Activated gamma-delta T cell treated with anti-CD3 and anti-CD28 coated beads, Interleukin-2, amount 50 U/mL, for 16 hours (primary cell): ENCODE data around the gene PCBP3.
"Not testable (repeated sequence)": the region's sequence is repeated elsewhere in the genome, so short reads cannot be mapped to it uniquely, and the experiment has no call there.

Experiments used
- DNase-seq: peaks from one replicate; pipeline ENCODE4 v3.0.0-alpha.2; 2020; ENCODE audit warnings: low read depth

PCBP3 gene

DNA sequence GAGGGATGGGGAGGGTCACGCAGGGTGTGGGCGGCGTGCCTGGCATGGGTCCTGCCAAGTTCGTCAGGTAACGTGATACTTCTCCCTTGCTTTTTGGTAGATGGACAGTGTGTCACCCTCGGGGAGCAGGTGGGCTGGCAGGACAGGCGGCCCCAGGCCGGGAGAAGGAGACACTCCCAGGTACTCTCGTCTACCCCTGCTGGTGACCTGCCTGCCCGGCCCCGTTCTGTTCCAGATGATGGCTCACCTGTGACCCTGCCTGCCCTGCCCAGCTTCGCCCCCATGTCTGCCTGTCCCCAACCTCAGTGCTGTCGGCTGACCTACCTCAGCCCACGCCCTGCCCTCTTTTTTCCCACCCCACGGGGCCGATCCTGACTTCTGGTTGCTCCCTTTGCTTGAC, 144.7 kb downstream of the PCBP3 start:
- DNase-seq: no peak

DNA sequence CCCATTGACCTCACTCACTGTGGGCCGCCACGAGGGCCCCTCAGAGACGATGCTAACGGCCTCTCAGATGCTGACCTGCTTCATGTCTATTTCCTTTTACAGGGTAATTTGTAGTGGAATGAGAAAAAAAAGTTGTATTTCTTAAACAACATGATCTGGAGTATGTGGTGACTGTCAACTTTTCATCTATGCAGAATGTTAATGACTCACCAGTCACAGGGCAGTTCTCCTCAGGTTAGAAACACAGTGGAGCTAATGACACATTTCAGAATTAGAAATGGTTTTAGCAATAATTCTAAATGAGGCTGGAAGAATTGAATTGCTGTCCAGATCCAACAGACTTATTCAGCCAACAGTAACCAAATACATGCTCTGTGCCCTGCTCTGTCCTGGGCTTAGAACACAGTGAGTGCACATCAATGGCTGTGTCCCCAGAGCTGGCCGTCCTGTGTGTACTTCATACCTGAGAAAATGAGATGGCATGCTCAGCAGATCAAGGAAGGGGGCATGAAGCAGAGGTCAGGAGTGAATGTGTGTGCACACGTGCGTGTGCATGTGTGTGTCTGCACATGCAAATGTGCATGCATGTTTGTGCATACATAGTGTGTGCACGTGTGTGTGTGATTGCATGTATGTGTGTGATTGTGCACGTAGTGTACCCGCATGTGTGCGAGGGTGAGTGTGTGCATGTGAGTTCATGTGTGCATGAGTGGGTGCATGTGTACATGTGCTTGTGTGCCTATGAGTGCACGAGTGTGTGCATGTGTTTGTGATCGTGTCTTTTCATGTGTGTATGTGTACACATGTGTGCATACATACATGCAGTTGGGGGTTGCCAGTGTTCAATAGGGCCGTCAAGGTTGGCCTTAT, 145.3 kb downstream of the PCBP3 start:
- no peak for DNase-seq

DNA sequence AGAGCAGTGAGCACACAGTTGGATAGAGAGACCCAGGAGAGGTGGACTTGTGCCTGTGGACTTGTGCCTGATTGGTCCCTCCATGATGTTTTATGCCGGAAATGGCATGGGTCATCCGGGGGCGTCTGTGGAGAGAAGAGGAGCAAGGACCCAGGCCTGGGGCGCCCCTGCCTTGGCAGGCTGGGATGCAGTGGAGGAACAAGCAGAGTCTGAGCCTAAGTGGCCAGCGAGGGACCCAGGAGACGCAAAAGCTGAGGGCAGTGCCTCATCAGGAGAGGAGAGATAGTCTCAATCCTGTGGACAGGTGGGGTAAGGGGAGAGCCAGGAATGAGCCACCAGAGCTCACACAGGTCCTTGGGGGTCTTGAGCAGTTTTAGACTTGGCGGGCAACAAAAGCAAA, 146.9 kb downstream of the PCBP3 start:
- DNase-seq: no peak

DNA sequence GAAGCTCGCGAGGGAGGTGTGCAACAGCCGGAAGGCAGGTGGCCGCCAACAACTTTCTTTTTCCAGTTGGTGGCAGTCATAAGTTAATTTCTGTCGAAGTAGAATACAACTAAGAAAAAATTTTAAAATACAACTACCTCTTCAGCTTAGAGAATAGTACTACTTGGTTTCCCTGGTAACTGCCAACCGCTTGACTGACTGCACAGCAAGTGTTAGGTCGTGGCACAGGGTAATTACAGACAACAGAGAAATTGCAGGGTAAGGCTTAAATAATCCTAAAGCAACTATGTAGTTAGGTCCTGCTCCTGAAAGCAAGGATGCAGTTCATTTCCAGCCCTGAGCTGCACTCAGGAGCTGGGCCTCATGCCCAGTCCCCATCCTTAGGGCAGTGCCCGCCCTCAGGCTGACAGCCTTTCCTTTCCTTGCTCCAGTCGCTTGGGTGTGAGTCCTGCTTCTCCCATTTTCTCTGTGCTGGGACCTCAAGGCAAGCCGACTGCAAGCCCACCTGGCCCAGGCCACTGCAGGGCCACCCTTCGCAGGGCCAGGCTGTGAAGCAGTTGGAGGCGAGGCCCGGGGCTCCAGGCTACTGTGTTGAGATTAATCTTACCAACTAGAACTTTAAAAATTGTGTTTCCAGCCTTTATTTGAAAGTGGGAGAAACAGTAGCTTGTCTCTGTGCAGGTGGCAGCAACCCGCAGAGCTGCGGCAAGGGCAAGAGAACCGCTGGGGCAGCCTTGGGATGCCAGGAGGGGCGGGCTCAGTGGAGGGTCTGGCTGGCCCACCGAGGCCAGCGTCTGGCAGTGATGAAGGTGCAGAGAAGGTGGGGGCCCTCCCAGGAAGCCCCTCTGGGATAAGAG, 148.3 kb downstream of the PCBP3 start:
- no peak for DNase-seq

DNA sequence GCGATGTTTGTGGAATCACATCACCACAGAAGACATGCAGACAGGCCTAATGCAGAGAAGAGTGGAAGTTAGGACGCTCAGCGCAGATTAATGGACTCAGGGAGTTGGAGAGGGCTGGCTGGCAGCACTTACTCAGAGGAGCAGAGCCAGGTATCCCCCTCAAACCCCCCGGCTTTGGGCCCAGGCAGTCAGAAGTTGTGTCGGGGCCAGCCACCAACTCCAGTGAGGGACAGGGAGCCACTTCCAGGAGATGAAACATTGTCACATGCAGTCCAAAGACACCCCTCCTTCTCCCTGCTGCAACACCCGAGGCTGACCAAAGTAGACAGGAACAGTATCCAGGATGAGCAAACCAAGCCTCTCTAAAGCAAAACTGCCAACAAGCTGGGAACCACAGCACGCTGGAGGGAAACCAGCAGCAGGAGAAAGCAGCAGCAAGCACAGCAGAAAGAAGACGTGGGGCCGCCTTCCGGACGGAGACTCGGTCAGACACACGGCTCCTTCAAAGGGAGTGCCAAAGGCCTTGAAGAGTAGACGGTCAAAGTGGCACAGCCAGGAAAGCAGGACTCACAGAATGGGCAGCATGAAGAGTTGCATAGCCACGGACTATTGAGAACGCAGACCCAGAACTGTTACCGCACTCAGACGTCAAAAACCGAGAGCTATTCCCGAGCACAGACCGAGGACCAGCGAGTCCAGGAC, 149.3 kb downstream of the PCBP3 start:
- no peak for DNase-seq

DNA sequence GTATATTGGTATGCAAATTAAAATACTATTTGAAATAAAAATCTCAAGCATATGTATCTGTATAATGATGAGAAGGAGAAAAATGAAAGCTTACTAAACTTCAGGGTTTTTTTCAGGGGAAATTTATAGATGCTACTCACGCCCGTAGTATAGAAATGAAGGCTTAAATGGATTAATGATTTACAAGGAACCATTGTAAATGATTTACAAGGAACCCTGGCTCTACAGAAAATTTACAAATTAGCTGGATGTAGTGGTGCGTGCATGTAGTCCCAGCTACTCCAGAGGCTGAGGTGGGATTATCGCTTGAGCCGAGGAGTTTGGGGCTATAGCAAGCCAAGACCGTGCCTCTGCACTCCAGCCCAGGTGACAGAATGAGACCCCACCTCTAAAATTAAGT, 150.5 kb downstream of the PCBP3 start:
- DNase-seq: no peak

DNA sequence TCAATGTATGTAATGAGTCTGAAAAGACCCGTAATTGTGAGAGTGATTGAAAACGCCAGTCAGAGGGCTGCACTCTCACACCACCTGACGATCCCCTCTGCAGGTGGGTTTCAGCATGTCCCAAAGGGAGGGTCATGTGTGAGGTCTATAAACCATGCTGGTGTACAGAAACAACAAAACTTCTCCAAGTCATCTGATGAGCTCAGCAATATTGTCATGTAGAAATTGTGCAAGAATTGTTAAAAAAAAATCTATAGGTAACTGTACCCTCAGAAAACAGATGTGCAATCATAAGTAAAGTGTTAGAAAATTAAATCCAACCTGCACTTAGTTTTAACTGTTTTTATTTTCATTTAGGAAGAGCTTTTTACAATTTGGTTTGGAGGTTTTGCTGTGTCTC, 152.5 kb downstream of the PCBP3 start:
- DNase-seq: no peak

DNA sequence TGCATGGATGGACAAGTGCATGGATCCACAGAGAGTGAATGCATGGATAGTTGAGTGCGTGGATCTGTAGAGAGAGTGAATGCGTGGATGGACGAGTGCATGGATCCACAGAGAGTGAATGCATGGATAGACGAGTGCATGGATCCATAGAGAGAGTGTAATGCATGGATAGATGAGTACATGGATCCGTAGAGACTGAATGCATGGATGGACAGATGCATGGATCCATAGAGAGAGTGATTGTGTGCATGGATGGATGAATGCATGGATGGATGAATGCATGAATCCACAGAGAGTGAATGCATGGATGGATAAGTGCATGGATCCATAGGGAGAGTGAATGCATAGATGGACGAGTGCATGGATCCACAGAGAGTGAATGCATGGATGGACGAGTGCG, 153.8 kb downstream of the PCBP3 start:
- no peak for DNase-seq

DNA sequence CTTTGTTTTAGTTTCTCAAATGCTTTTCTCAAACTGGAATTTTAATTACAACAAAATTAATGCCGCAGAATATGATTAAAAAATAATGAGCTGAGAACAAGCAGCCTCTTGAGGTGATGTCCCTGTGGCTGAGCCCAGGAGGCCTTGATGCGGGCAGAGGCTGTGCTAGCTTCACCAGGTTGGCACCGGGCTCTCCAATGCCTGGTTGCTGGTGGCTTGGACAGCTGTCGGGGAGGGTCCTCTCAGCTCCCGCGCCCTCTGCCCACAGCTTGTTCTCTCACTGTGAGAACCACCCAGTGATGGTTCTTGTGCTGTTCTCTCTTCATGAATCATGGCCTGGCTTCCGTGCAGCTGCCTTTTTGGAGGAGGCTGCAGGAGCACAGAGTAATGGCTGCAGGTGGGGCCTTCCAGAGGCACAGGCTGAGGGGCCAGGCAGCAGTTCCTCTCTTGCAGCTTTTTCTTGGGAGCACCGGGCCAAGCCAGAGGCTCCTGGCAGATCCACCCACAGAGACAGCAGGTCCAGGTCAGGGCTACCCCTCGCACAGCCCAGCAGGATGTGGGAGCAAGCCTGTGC, 156.3 kb downstream of the PCBP3 start:
- DNase-seq: no peak

DNA sequence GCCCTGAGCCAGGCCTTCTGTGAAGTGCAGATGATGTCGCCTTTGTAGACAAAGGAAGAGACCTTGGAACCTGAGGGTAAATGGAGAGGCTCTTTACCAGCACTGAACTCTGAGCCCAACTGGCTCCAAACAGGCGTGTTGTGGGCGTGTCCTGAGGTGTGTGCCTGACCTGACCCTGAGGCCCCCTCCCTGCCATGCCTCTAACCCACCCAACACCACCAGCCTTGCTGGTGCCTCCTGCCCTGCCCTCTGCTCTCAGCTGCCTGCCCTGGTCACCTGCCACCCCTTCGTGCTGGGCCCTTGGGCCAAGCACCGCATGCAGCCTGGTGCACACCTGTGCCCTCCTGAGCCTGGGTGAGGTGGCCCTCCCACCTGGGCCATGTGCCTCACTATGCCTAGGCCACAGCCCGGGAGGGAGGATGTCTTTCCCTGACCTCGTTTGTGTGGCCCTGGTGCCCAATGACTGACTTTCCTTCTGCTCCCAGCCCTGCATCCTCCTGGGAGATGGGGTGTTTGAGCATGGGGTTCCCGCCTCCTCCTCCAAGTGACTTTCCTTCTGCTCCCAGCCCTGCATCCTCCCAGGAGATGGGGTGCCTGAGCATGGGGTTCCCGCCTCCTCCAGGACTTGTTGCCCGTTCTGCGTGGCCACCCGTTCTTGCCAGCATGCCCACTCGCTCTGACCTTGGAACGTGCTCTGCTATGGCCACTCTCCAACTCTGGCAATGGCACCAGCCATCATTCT, 157.0 kb downstream of the PCBP3 start:
- DNase-seq: no peak

DNA sequence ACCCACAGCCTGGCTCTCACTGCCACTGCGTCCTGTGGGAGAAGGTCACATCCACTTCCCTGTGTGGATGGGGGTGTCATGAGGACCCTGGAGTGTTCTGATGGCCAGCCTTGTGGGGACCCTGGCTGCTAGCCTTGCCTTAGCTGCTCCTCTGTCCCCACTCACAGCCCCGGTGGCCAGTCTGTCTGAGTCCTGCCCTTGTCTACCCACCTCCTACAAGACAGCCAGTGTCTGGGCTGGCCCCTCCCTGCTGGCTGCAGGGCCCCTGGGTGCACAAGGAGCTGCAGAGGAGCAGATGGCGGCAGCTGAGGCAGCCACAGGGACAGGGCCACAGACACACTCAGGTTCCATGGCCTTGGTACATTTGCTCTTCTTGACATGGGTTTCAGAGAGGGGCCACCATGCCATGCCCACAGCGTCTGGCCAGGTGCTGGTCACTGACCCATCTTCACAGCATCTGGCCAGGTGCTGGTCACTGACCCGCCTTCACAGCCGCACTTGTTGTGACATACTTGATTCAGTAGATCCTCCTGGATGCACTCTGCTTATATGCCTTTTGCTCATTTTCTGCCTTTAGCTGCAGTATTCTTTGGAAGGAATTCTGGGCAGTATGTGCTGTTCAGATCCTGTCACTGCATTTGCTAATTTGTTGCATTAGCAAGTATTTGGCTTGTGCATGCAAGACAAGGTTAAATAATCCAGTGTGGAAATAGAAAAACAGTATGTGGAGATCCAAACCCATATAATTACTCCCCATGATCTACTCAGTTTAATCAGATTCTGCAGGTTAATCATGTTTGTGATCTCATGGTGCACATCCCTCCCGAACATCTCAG, 157.8 kb downstream of the PCBP3 start:
- DNase-seq: no peak

DNA sequence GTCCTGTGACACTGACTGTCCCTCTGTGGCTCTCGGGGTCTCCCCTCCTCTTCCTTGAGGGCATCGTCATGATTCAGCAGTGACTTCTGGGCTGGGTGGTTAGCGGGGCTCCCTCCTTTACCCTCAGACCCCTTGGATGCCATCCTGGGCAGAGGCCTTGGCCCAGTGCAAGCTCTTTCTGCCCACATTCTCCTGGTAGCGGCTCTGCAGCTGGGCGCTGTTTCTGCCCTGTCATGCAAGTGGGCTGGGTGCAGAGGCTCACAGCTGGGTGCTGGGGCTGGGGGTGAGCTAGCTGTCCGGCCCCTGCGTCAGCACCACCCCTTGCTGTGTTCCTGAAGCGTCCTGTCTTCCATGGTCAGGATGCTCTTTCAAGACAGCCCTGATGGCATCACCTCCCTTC, 158.5 kb downstream of the PCBP3 start:
- no peak for DNase-seq

DNA sequence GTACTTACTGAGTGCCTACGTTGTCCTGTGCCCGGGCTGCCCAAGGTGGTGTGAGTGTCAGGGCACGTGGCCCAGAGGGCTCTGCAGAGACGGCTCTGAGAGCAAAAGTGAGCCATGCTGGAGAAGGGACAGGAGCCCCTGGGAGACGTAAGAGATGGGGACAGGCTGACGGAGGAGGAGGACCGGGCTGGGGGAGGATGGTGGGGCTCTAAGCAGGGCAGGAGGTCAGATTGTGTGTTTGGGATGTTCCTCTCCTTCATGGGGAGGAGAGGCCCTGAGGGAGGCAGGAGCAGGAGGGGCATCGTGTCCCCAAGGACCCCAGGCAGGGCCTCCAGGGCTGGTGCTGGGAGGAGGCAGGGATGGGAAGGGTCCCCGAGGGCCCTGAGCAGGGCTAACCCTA, 158.9 kb downstream of the PCBP3 start:
- no peak for DNase-seq

DNA sequence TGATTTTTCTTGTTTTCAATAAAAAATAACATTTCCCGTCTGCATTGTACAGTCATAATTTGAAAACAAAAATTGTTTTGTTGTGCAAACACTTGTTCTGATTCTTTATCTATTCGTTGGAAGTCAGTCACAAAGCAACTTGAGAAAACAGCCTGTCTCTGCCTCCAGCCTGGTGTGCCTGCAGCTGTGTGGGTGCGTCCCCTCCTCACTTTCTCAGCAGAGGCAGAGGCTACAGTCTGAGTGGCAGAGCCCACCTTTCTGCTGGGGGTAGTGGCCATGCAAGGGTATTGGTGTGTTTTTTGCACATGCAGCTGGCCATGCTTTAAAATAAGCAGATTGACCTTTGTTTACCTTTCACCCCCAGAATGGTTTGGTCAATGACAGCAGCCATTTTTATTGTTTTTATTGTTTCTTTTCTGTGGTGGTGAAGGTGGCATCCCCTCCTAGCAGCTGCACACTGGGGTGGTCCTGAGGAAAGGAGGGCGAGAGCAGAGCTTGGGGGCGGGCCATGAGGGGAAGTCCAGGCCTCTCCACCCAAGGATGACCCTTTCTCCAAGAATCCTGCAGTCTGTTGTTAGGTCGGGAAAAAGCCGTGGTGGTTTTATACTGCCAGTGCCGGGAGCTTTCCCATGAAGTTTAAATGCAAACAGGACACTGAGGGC, 159.6 kb downstream of the PCBP3 start:
- no peak for DNase-seq

DNA sequence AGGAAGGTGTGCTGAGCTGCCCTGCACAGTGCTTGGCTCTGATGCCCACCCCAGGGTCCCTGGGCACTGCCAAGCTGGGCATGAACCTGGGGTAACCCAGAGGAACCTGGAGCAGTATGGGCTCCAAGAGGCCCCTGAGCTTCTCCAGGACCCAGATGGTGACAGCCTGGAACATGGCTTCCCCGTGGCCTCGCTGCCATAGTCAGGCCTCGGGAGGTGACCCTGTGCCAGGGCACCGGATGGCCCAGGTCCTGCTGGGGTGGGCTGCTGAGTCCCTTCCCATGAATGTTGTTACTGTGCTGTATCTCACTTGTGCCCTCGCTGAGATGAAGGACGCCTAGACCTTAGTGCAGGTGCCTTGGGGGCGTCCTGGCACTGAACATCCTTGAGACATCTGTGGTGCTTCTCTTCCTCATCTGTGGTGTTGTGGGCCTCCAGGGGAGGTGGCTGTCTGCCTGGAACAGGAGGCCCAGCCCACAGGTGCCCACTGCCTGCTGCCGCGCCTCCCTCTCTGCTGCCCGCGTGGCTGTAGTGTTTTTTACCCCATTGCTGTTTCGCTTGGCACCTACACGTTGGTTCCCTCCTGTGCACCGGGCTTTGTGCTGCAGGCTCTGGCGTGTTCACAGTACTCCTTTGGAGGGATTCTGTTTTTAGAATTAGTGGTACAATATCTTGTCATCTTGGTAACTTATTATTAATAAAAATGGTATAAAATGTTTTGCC, 160.3 kb downstream of the PCBP3 start:
- DNase-seq: no peak

DNA sequence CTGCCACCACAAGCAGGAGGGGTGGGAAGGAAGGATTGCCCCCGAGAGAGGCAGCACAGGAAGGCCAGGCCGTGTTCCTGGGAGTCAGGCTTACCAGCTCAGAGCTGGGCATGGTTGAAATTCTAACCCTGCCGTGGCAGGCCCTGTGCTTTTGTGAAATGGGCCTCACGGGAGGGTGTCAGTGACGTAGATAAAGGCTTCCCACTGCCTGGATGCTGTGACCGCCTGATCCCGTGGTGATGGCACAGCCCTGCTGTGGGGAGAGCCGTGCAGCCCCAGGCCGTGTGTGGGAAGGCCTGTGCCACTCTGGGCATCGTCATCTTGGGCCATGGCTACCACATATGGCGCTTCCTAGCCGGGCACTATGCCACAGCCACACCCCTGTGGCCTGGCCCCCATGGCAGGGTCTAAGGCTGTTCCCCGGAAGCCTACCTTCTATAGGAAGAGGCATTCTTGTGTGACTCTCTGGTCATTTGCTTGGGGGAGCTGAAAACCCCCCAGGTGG, 161.3 kb downstream of the PCBP3 start:
- DNase-seq: no peak

DNA sequence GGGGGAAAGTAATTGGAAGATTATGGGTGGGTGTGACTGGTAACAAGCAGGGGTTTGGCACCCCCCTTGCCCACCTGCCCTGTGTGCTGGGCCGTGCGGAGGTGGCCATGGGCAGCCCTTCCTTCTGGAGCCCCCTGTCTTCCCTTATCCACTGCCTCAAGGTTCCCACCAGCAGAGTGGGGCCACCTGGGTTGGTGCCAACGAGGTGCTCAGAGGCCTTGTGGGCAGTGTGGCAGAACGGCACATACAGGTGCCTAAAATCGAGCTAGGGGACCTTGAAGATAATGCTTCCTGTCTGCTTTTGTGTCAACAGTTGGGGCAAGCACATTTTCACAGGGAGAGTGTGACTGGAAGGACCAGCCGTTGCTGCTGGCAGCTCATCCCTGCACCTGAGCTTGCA, 161.8 kb downstream of the PCBP3 start:
- no peak for DNase-seq

DNA sequence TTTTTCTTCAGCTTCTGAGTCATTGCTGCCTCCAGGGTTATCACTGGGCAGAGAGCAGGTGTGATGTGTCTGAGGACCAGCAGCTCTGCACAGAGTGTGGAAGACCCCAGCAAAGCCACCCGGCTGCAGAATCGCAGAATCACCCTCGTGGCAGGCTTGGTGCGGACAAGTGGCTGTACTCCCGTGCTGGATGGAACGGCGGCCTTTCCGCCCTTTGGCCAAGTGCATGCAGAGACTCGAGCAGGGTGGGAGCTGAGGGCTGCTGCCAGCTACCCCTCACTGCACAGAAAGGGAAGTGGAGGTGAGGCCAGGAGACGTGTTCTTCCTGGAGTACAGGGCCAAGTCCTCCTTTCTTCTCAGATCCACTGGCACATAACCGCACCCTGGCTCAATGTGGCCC, 162.5 kb downstream of the PCBP3 start:
- DNase-seq: no peak

DNA sequence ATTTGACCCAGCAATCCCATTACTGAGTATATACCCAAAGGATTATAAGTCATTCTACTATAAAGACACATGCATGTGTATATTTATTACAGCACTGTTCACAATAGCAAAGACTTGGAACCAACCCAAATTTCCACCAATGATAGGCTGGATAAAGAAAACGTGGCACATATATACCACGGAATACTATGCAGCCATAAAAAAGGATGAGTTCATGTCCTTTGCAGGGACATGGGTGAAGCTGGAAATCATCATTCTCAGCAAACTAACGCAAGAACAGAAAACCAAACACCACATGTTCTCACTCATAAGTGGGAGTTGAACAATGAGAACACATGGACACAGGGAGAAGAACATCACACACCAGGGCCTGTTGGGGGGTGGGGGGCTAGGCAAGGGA, 165.1 kb downstream of the PCBP3 start:
- not testable (repeated sequence) for DNase-seq
